ENCODE results near the gene ADAMTS1.

The ADAMTS1 gene

DNA sequence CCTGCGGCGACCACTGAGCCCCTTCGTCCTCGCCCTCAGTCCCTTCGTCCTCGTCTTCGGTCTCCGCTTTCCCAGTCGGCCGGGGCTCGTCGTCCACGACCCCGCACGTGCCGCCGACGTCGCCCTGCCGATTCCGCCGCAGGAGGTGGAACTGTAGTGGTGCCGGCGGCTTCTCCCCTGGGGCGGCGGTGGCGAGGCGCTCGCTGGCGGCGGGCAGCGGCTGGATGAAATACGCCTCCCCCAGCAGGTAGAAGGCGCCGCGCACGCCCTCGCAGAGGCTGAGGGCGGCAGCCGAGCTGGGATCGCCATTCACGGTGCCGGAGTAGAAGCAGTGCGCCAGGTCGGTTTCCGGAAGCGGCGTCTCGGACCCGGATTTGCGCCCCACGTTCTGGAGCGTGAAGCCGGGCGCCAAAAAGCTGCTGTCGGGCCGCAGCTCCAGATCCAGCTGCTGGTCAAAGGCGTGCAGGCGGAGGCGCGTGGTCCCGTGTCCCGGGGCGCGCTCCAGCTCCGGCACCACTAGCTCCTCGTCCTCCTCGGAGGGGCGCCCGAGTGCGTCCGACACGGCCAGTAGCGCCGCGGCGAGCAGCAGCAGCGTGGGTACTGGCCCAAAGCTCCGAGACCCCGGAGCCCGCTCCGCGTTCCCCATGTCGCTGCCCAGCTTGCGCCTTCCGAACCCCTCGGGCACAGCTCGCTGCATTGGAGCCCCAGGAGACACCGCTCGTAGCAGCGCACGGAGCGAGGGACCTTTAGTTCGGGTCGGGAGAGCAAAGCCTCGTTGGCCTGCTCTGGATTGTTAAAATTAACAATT, 747 bp downstream of the ADAMTS1 start:
- DNase-seq, result peak; percentile 64

DNA sequence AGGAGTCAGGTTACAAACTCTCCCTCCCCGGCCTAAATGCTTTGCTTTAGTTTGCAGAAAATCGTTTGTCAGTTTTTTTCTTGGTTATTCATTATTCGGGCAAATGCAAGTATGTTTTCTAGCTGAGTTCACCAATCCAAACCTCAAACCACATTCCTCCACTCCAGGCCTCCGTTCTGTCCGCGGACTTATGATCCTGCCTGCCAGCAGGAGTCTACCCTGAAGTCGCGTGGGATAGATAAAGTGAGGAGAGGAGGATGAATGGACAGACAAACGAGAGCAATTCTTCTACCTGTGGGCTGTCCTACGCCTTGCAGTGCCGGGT, 1.3 kb downstream of the ADAMTS1 start:
- no peak for DNase-seq

DNA sequence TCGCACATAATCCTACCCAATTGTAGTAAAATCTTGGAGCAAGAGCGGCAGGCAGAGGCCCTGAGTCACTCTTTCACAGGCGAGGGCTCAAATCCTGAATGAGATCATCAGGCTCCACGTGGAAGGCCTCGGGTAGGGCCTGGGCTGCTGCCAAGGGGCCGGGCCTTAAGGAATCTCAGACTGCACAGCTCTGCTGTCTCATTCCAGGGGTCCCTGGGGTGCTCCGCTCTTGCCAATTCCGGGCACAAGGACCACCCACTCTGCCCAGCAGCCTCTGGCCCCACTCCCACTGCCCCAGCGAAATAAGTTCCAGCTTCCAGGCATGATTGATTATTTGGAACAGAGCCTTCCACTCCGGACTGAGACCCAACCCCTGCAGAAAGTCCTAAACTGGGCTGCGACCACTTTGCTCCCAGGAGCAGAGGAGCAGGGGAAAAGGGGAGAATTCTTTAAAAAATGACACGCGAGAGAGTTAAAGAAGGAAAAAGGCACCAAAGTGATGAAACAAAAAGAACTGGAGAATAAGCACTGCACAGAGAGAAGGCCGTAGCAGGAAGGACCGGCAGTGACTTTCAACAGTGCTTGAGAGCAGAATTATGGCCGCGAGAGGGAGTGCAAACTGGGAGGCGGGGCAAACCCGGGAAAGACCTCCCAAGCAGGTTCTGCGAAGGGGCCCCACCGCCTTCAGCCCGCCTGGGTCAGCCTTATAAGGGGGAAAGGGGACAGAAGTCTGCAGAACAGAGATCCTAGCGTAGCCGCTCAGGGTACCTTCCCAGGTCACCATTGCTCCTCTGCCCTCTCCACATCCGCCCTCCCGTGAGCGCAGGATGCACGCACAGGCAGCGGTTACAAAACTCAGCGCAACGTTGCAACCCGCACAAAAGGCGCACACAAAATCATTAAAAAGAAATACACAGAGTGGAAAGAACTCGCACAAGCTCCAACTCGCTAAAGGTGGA, 2.0 kb downstream of the ADAMTS1 start:
- DNase-seq, result peak; percentile 62

DNA sequence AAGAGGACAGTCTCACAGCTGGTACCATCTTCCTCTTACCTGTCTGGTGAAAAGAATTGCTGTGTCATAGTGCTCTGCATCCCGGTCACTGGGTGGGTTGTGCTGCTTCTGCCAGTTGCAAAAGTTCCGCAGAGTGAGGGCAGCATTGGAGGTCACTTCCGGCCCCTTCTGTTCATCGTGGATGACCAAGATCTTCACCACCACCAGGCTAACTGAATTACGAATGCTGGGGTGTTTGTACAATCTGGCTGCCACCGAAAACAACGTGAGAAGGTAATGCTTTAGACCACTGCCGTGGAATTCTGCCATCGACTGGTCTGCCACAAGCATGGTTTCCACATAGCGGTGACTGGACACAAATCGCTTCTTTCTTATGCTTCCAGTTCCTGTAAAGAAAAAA, 2.9 kb downstream of the ADAMTS1 start:
- DNase-seq, result no peak

DNA sequence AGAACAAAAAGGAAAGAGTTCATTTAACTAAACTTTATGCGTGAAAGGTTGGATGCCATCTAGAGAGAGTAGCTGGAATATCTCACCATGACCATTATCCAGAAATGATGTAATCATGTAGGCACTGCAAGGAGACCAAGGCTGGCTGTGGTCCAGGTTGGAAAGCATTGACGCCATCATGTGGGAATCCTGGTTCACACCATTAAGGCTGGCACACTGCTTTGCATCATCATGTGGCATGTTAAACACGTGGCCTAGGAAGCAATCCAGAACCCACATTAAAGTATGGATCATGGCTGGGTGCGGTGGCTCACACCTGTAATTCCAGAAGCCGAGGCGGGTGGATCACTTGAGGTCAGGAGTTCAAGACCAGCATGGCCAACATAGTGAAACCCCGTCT, 4.3 kb downstream of the ADAMTS1 start:
- DNase-seq, result no peak

DNA sequence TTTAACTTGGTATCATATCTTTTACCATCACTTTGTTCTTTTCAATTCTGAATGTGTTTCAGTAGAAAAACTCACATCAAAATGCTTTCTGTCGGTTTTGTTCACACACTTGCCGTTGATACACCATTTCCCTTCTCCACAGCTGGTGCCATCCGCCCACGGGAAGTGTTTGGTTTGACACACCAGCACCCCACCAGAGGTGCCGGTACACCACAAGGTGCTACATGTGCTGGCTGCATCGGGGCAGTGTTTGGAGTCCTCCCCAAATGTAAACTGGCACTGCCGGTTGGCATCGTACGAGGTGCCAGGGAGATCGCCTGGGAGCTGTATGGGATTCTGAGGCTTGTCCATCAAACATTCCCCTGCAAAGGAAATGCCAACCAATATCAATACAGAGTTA, 5.0 kb downstream of the ADAMTS1 start:
- DNase-seq, result no peak

DNA sequence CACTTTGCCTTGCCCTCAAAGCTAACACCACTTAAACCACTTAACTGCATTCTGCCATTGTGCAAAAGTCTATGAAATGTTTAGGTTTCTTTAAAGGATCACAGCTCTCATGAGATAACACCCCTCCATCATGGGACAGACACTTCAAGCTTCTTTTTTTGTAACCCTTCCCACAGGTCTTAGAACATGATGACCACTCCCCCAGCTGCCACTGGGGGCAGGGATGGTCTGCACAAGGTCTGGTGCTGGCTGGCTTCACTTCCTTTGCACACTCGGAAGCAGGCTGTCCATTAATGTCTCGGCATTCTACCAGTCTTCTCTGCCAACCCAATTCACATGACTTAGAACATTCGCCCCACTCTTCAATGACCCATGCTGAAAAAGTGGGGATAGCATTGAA, 7.7 kb downstream of the ADAMTS1 start:
- no peak for DNase-seq

DNA sequence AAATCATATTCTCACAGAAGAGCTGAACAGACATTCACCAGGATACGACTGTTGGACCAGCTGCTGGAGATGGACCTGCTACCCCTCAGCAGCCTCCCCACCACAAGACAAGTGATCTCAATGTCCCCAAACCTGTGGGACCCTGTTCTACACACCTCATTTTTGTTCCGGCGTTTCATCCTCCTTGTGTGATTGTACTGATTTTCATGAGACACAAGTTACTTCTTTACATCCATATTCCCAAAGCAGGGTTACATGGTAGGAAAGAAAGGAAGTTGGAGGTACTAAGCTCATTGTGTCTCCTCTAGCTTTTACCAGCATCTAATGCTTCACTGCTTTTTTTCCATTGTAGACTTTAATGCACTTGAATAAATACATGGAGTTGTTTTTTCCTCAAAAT, 8.7 kb downstream of the ADAMTS1 start:
- no peak for DNase-seq

DNA sequence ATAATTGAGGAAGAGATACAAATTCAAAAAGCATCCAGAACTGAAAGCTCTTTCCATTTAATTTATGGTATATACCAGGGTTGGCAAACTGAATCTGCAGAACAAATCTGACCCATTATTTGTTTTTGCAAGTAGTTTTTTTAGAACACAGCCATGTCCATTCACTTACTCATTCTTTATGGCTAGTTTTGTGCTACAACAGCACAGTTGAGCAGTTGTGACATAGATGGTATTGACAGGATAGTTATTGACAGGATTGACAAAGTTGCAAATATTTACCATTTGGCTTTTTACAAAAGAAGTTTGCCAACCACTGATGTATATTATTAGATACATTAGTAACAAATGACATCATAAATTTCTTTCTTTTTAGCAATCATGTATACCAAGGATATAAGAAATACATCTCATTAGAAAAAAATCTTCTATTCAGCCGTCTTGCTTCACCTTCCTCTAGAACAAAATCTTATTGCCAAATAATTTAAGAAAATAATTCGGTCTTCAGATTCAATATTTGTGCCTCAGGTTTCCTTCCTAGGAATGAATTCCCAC, 9.4 kb downstream of the ADAMTS1 start:
- DNase-seq, result no peak

DNA sequence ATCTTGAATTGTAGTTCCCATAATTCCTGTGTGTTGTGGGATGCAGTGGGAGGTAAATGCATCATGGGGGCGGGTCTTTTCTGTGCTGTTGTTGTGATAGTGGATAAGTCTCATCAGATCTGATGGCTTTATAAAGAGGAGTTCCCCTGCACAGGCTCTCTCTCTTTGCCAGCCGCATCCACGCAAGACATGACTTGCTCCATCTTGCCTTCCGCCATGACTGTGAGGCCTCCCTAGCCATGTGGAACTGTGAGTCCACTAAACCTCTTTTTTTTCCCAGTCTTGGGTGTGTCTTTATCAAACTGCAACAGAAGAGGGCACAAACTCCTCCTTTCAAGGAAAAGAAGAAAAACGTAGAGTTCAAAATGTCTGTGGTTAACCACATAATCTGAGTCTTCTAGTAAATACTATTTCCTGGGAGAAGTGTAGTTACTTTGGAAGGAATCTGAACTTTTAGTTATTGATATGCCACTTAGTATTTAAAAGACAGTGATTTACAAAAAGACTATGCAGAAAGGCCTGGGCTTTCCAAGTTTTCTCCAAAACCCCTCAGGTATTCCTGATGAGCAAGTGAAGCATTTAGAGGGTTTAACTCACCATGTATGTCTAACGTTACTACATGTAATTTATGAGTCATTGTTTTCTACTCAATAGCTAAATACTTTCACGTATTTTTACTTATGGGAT, 10.0 kb downstream of the ADAMTS1 start:
- no peak for DNase-seq

DNA sequence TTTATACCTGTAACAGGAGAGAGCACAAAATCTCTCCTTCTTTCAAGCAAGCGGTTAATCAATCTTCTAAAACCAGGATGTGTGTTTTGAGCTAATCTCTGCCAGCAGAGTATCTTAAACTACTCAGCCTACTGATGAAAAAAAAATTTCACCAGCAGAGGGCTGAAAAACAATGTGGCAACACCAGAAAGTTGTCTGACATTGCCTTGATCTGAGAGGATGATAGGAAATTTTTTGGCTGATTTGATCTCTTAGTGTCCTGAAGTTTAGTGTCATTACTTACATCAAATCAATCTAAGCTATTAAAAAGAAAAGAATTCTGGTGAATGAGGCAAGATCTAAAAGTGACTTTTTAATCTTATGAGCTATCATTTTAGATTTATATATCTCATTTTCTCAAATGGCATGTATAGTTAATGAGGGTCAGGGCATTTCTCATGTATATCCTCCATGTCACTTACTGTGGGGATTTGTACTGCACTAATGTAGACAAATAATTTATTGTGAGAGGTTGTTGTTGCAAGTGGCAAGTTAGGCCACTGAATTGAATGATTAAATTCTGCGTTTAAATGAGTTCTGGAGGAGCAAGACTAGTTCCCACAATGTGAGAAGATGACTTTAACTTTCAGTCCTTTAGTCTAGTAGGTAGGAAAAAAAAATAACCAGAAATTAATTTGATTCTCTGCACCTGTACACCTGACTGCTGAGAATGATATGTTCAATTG, 10.9 kb downstream of the ADAMTS1 start:
- no peak for DNase-seq

DNA sequence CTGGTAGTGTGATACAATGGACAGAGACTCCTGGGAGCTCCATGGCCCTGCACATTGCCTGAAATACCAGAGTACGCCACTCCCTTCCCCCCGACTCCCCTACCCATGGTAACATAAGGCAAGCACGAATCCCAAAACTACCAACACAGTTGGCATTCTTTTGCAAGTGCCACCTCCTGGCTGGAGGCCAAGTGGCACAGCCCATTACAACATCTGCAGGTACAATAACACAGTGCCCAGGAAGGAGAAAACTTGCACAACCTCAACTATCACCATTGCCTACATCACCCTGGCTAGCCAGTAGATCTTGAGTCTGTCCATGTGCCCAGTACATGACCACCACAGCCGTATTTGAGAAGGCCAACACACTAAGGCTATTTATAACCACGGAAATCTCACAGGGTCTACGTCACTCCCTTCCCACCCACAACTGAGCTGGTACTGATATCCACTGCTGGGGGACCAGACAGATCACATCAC, 11.7 kb downstream of the ADAMTS1 start:
- DNase-seq, result no peak

DNA sequence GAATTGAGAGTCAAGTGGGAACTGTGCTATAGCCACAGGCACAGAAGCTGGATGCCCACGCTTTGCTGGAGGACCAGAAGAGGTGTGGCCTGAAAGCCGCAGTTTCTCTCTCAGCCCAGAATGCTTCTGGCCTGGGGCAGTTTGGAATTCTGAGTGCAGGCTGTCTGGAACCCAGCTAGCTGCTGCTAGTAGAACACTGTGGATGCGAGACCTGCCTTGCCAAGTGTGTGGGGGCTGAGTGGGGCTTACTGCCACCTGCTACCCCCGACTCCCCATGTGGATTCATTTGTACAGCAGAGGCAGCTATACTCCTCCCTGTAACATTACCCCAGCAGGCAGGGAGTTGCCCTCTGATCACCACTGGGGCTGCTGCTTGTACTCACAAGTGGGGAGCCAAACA, 12.2 kb downstream of the ADAMTS1 start:
- DNase-seq, result no peak

DNA sequence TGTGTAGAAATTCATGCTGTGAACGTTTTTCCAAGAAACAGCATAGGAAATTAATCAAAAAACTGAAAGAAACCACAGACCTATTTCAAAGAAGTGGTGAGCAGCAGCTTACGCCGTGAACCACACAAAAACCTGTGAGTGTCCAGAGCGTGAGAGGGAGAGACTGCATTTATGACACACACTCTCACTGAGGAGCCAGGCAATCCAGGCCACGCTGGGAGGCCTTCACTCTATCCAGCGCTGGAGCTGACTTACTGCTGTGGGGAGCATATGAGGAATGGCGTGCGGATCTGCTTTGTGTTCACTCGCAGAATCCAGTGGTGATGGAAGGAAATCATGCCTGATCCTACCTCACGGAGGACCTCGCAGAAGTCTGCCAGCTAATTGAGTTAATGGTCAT, 12.7 kb downstream of the ADAMTS1 start:
- DNase-seq, result no peak

DNA sequence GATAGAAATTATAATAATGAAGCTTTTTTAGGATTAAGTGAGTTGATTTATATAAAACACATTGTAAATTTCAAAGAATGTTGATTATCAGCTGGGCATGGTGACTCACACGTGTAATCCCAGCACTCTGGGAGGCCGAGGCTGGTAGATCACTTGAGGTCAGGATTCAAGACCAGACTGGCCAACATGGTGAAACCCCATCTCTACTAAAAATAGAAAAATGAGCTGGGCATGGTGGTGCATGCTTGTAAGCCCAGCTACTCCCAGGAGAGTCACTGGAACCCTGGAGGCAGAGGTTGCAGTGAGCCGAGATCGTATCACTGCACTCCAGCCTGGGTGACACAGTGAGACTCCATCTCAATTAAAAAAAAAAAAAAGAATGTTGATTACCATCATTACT, 18.4 kb downstream of the ADAMTS1 start:
- no peak for DNase-seq

DNA sequence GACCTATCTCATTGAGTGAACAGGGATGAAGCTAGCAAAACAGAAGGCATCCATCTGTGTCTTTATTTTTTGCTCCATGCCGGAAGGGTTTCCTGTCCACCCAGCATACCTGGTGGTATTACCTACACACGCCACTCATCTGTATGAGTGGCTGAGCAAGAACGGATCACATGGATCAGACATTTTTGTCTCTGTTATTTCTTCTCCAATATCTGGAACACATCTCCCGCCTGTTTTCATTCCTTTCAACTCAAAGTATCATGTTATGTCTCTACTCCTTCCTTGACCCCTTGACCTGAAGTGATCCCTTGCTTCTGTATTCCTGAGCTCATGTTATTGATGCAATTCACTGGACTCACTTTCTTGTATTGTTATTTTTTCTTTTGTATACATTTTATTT, 24.7 kb downstream of the ADAMTS1 start:
- DNase-seq, result no peak

DNA sequence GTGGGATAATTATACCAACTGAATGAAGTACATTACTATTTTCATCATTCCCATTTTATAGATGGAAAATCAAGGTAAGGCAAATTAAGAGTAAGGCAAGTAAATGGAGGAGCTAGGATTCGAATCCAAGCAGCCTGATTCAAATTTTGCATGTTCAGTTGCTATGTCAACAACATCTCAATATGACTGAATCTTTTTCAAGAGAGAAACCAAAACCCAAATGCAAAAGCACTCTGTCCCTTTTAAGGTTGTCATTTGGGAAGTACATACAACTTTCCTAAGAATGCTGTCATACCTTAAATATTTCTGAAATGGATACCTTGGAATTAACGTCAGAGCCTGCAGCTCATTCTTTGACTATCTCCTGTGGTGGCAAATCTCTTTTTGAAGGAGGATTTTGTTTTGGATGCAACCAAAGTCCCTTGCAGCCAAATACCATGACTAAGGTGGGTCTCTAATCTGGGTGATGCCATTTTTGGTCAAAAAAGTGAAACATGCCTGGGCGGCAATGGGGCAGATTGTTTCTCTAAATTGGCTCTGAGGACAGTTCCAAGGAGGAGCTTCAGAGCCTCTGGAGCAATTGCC, 25.4 kb downstream of the ADAMTS1 start:
- DNase-seq, result no peak

DNA sequence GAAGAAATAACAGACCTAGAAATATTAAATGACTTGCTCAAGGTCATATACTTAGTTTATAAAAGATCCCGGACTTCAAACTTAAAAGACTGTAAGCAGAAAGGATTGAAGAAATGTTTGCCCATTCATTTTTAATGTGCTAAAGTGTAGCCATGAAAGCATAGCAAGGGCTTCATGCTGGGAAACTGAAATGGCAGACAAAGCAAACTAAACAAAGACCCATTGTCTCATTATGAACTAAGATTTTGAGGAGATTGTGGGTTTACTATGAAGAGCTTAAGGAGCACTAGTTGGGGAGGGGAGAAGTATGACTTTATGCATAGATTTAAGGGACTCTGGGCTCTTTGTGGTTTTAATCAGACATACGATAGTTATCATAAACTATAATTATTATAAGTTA, 26.3 kb downstream of the ADAMTS1 start:
- no peak for DNase-seq

DNA sequence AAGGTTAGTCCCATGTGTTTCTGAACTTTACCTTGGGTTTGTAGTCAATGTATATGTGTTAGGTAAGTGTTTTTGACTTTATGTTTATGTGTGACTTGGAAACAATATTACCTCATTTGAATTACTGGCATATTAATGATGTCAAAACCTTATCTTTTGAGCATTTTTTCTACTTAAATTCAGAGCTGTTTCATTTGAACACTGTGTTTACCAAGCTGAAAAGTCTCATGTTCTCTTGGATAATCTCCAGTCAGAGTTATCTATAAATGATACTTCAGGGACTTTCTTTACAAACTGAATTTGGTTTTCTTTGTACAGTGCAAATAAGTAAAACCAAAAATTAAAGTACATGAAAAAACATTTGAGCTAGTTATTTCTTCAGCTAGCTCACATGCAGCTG, 30.0 kb downstream of the ADAMTS1 start:
- DNase-seq, result no peak

DNA sequence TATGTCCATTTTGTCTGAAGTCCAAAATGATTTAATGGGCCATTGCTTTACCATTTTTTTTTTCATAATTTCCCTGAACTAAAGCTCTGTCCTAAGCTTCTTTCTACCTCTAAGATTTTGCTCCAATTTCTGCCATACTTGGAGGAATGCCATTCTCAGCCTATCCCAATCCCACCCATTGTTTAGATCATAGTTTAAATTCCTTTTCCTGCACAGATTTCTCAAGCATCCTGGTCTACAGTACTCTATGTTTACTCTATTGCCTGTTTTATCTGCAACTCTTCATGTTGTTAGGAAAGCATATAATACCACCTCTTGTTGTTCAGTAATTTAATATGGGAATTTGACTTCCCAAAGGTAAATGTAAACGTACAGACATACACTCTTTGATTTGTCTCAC, 30.8 kb downstream of the ADAMTS1 start:
- no peak for DNase-seq

DNA sequence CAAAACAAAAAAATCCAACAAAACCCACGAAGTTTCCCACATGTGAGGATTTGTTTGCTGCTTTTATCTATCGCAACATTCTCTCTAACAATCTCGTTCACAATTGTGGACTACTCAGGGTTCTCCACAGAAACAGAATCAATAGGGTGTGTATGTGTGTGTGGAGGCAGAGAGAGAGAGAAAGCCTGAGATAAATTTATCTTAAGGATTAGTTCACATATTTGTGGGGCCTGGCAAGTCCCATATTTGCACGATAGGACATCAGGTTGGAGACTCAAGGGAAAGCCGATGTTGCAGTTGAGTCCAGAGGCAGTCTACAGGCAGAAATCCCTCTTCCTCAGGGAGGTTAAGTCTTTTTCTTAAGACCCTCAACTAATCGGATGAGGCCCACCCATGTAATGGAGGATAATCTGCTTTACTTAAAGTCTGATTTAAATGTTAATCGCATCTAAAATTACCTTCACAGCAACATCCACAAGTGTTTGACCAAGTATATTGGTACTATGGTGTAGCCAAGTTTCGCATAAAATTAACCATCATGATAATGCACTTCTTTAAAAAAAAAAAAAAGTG, 31.7 kb downstream of the ADAMTS1 start:
- DNase-seq, result no peak

DNA sequence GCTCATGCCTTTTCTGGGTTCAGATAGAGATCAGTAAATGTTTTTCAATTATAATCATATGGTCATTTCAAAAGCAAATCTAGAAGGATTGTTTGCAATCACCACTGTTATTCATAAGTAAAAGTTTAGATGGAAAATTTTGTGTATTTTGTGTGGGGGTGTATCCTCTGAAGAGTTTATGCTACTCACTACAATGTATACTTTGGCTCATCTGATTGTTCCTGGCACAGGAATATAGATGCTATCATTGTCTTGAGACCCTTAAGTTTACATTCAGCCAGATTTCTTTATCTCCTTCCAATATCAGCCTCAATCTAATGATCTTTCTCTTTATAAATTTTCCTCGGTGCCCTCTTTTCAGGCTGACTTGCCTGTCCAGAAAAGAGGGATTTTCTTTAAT, 33.0 kb downstream of the ADAMTS1 start:
- no peak for DNase-seq
